HG03095 (cell line): Measurements from ENCODE around the gene ATP2B2.

ENCODE experiments used
- ATAC-seq: cut with Tn5 transposase; IDR thresholded peaks from one replicate; pipeline ENCODE4 v1.9.1; 2021; ENCODE audit warnings: moderate library complexity; ENCODE audit not compliant: unreplicated experiment

ATP2B2 gene

DNA sequence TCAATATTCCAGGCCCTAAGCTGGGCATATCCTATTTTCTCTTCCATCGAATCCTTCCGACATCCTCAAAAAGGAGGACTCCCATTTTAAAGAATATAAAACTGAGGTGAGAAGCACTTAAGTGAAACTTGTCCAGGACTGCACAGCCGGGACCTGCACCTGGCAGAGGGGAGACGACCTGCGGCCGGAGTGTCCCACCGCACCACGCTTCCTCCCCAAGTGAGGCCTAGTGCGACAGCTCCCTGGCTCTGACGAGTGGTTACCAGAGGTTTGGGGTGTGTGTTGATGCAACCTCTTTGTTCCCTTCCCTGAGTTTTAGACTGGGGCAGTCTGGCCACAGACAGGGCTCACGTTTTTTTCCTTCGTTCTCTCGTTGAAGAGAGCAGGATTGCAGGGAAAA is 24.9 kb upstream of the ATP2B2 start:
- ATAC-seq: no peak

DNA sequence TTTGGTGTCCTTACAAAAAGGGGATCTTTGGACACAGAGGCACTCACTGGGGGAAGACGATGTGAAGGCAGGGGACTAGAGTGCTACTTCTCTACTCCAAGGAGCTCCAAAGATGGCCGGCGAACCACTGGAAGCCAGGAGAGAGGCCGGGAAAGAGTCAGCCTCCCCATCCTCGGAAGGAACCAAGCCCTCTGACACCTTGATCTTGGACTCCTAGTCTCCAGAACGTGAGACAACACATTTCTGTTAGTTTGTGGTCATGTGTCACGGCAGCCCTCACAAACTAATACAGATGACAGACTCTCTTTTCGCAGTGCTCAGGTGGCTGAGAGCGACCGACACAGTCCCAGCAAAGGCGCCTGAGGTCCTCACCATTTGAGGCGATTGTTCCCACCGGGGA is 24.4 kb upstream of the ATP2B2 start:
- ATAC-seq: no peak

DNA sequence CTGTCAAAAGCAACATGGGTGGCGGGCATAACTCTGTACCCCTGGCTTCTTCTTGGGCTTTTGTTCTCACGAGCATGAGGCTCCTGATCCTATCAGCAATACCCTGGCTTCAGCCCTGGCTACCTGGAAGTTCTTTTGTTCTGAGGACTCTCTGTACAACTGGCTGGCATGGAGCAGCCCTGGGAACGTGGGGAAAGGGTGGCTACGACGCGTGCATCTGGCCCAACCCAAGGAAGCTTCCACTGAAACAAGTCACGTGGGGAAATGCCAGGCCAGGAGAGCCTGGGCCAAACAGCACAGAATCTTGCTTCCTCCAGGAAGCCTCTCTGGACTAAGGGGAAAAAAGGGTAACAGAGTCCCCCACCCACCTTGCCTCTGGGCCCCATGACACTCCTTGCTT is 22.7 kb upstream of the ATP2B2 start:
- ATAC-seq: no peak

DNA sequence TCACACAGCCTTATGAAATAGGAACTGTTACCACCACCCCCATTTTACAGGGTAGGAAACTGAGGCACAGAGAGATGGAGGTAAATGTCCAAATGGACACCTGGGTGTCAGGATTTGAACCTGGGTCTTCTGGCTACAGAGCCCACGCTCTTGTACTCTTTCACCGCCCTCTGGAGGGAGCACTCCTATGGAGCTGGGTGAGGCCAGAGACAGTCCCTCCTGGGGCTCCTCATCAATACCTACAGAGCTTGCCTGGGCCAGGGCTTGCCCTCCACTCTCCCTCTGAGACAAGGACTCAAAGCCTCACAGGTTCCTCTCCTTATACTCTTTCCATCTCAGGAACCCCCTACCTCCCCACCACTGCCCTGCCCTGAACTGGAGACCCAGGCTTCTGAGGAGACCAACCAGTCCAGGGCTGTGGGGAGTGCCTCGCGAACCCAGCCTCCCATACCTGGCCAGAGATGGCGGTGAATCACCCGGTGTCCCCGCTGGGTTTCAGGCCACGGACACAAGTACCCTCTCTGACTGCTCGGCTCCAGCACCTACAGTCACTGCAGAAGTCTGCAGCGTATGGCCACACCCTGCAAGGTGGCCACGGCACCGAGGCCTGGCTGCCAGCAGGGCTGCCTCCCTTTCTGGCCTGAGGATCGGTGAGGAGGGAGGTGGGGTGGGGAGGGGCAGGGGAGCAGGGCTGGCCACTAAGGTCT is 22.1 kb upstream of the ATP2B2 start:
- no peak for ATAC-seq

DNA sequence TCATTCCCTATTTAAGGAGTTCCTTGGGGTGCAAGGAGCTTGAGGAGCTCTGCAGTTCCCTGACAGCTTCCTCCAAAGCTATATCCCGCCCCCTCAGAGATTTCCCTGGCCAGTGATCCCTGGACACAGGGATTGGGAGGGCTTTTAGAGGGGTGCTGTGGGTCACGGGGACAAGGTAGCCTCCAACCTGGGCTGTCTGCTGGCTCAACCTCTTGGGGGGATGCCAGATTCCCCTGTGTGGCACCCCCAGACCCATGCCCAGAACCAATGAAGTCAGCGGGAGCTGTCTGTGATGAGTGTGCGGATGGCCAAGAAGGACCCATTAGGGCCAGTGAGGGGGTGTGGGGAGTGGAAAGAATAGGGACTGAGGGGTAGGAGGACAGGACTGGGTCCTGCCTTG is 21.0 kb upstream of the ATP2B2 start:
- no peak for ATAC-seq

DNA sequence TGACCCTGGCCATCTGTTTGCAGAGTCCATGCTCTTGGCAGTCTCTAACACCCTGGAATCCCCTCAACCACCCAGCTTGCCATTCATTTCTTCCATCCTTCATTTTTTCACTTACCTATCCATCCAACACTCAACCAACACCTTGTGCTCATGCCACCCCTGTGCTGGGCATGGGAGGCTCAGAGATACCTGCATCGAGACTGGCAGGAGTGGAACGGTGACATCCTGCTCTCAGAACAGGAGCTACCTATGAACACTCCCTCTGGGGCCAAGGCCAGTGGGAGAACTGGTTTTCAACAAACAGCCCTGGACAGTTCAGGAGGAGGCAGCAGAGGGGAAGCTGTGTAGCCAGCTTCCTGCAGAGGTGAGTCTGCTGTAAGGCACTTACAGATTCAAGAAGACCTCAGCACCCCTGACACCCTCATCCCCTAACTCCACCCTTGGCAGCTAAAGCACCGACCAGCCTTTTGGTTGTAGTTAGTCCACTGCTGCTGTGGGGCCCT is 19.5 kb upstream of the ATP2B2 start:
- ATAC-seq: no peak

DNA sequence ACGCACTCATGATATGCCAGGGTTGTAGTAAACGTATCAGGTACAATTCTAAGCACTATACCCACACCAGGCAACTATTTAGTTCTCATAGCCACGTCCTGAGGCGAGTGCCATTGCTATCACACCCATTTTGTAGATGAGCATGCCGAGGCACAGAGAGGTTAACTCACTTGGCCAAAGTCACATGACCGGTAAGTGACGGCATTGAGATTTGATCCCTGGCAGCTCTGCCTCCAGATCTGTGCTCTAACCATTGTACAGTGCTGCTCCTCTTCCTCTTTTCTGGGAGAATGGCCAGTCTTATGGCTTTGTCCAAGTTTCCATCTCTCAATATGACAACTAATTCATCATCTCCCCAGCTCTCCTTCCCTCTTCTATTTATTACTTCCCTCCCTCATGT is 18.9 kb upstream of the ATP2B2 start:
- ATAC-seq: no peak

DNA sequence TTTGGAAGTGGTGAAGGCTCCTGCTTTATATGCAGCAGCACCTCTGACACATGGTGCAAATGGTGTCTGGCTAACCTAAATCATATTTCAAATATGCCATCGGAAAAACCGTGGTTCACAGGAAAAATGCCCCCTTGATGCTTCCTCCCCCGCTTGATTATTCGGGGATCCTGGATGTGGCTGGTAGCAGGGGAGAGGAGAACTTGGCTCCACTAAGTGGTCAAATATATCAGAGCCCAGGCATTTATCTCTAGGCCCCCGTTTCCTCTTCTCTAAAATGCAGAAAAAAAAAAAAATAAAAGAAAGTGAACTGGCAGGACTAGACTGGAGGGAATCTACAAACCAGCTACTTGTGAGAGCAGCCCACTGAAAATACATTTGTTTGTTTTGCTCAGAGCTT is 18.2 kb upstream of the ATP2B2 start:
- ATAC-seq: no peak

DNA sequence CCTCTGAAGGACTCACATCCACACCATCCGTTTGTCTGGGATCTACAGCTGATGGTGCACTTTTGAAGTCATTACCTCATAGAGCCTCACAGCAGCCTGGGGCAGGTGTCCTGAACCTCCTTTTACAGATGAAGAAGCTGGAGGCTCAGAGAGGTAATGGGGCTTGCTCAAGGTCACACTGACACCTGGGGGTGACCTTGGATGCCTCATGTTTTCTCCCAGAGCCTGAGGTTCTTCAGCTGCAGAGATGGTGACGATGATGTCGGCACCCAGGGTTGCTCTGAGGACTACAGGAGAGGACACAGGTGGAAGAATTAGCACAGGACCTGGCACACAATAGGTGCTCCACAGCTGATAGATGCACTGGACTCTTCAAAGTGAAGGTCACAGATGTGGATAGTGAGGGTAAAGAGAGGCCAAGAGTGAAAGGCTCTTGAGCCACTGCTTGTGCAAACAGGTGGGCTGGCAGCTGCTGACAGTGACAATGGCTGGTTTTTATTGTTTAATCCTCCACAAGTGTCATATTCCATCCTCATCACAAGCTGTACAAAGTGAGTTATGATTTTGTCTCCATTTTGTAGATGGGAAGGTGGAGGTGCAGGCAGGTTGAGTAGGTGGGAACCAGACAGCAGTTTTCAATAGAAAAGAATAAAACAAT is 17.4 kb upstream of the ATP2B2 start:
- no peak for ATAC-seq

DNA sequence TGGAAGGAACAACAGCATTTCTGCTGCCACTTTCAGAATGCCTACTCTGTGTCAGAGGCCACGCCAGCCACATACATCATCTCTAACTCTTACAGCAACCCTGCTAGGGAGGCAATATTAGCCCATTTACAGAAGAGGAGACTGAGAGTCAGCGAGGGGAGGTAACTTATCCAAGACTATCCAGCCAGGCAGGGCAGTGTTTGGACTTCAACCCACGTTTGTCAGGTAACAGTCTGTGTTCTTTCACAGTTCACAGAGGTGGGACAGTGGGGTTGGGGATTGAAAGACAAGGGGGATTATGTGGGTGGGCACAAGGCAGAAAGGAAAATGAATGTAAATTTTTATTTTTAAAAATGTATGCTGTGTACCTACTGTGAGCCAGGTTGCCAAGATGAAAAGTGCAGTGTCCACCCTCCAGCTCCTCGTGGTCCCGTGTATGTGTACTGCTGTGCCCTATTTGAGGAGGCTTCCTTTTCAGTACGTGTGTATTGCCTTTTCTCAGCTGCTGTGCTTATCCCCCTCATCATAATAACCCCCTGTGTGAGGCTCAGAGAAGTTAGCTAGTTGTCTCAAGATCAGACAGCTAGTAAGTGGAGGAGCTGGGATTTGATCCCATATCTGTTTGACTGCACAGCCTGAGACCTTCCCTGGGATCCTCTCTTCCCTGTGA is 16.5 kb upstream of the ATP2B2 start:
- ATAC-seq: no peak

DNA sequence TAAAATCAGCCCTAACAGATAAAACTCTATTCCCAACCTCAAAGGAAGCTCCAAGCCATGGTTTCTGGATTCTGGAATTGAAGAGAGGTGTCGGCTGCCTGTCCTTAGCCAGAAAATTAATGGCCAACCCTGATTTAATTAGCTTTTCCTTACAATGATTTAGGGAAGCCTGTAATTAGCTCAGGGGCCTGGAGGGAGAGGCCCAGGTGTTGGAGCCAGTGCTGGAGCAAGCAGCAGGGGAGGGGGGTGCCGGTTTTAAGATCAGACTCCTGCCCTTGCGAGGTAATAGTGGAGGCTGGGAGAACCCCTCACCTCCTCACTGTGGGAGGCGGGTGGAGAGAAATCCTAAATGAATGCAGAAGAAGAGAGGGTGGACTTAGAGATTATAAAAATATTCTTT is 14.7 kb upstream of the ATP2B2 start:
- ATAC-seq: no peak

DNA sequence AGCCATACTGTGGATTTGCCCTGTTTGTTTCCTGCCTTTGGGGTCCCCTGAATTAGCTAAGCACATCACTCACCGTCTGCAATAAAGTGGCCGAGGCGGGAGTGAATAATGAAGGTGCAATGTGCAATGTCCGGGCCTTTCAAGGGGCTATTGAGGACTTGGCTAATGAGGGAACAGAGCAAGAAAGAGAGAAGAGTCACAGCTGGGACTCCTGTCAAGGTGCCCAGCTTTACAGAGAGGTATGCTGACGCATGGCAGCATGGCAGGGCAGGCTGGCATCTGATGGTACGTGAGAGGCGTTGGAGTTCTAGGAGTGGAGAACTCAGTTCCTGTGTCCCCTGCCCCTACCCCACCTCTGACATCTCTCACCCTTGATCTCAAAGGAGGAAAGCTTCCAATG is 13.8 kb upstream of the ATP2B2 start:
- ATAC-seq: no peak

DNA sequence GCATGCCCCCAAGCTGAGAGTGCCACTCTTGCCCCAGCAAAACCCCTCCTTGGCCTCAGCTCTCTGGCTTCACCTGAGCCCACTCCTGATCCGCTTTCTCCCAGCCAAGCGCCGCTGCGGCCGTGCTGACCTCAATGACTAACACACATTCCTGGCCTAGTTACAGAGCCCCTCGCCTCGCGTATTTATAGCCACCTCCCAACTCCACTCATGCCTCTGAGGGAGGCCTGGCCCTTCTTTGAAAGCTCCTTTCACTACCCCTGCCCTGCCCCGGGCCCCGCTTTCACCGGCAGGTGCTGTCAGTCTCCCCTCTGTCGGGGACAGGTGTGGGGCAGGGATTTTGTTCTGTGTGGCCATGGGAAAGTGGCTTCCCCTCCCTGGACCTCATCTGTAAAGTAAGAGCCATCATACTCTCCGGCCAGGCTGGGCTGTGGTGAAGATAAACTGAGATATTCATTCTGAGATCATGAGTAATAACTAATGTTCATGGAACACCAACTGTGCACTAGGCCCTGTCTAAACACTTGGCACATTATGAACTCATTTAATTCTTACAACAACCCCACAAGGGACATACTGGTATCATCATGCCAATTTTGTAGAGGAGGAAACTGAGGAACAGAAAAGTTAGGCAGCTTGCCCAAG is 13.2 kb upstream of the ATP2B2 start:
- no peak for ATAC-seq

DNA sequence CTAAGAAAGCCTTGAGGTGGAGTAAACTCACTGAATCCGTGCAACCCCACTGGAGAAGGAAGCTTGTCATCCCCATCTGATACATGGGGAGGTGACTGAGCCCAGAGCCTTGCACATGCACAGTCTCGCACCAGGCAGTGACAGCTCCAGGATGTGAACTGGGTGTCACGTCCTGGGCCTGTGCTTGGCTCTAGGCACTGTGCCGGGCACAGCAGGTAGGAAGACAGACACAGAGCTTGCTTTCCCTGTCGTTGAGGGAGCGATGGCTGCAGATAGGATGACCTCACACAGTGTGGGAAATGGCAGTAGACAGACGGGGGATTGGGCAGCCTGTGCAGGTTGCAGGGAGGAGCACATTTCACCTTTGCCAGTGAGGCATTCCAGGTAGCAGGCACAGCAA is 12.2 kb upstream of the ATP2B2 start:
- ATAC-seq: no peak

DNA sequence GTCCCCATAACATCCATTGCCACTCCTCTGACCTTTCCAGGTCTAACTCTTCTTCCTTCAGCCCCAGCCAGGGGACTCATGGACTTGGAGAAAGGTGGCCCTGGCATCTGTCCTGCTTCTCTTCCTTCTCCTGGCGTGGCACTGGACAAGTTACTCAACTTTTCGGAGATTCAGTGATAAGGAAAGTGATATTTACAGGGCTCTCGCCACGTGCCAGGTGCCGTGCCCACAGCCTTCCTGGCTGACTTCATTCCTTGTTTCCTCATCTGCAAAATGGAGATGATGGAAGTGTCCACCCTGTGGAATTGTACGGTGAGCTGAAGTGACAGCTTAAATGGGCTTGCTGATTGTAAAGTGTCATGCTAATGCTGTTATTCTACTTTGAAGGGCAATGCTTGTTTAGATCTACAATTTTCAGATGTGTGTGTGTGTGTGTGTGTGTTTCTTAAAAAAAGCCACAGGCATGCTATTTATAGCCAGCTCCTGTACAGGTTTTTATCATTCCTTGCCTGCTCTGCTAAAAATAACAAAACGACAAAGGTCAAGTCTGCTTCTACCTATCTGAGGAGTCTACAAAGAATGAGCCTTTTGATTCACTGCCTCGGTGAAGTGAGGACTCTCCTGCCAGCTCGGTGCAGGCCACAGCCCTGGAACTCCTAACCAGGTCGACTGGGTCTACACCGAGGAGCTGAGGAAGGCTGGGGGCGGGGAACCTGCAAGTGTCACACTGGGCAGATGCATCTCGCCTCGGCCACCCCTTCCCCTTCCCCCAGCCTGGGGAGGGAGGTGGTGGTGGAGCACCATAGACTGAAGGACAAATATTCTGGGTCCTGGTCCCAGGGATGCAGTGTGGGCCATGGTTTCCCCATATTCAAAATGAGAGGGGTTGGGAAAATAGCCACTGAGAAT is 11.4 kb upstream of the ATP2B2 start:
- no peak for ATAC-seq

DNA sequence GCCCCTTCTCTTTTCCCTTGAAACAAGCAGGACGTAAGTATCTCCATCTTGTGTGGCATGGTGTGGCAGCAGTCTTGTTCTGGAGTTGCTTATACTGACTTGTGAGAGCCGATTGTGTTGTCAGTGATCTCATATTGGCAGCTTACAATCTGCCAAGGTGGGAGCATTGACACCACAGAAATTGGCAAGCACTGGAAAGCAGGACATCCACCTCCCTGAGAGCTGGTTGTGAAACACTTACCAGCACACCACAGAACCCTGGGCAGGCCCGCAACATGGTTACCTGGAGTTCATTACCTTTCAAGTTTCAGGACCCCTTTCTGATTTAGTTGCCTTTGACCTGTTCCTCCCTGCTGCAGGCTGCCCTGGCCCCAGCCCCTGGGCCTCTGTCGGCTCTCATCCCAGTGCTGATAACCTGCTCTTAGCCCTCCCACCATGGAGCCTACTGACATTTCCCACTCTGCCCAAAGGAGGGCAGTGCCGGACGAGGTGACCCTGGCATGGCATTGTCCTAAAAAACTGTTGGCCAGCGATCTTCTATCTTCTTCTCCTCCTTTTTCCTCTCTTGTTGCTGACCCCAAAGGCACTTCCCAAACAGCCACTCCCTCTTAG is 10.6 kb upstream of the ATP2B2 start:
- ATAC-seq: no peak

DNA sequence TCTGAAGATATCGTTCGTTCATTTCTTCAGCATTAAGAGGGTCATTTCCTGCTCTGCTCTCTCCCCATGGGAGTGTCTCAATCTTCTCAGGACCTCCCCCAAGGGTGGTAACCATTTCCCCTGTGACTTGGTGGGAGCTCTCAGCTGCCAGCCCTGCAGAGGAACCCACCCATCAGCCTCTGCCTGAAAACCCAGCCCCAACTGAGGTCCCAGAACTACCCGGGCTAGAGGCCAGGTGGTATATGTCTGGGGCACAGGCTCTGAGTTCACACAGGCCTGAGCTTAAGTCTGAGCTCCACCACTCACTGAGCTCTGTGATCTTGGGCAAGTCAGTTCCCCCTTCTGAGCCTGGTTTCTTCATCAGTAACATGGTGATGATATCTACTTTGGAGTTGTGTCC is 10.0 kb upstream of the ATP2B2 start:
- ATAC-seq: no peak

DNA sequence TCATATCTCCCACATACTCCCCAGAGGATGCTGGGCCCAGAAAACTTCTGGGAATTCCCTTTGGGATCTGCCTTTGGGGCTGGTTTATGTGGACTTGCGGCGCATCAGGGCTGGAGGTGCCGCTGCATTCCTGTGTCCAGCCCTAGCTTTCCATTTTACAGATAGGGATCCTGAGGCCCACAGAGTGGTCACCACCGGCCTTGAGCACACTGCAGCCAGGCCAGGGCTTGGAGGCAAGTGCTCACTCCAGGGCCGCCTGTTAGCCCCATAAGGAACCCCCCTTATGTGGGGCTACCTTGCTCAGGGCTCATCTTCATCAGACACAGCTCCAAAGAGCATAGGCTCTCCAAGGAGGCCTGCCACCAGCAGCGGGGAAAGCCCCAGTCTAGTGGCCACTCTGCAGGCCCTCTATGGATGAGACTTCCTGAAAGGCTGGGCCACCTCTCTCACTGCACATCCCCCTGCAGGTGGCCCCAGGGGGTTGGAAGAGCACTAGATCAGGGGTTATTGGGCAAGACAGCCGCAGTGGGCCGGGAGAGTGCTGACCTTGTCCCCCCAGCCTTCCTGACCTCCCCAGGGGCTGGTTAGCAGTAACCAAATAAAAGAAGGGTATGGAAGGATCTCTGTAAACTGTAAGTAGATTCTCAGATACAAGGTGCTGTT is 9.2 kb upstream of the ATP2B2 start:
- no peak for ATAC-seq

DNA sequence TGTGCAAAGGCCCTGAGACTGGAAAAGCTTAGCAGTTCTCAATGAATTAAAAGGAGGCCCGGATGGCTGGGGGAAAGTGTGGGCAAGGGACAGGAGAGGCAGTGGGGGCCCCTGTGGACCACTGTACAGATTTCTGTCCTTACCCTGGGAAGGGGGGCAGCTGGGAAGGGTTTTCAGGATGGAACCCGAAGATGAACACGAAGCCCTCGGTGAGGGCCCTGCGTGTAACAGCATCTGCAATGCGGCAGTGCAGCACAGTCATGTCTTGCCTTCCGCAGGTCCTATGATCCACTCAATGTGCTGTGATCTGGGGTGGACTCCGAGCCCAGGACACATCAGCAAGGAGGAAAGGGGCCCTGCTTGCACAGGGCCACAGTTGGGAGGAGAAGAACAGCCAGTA is 7.9 kb upstream of the ATP2B2 start:
- no peak for ATAC-seq

DNA sequence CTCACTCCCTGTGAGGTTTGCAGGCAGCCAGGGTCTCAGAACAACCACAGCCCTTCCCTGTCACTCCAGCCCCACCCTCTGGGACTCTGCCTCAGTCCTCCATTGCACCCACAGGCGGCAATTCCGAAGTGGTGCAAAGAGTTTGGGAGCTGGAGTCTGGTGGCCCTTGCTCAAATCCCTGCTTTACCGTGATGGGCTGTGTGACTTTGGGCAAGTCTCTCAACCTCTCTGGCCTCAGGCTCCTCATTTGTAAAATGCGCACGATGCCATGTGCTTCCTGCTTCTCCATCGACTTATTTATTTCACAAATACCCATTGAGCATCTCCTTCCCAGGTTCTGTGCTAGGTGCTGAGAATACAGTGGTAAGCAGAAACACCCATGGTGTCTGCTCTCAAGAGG is 7.3 kb upstream of the ATP2B2 start:
- ATAC-seq: no peak
